WTC11 (cell line): Measurements from ENCODE around the gene ZNF579. TPM values are rescaled to one million over a fixed set of nuclear protein-coding genes. Genes with fewer than 3 reads are reported as not detected.

Source experiments
- ATAC-seq: fragments of 200-7000 bp; cut with Tn5 transposase; 2 replicates; pipeline ENCODE4 v1.10.0; 2021; ENCODE audit warnings: mild to moderate bottlenecking, moderate library complexity
- CTCF ChIA-PET: fragments of 300-600 bp; sonication (Branson Sonifier 250); formaldehyde crosslinking; loops from one replicate; lab custom pipeline; 2021; ENCODE audit warnings: antibody characterized with exemption; lab: Charles Lee
- POLR2A ChIA-PET: fragments of 350-600 bp; sonication (Branson Sonifier 250); formaldehyde crosslinking; loops from one replicate; lab custom pipeline; 2021; ENCODE audit warnings: antibody characterized with exemption; lab: Charles Lee
- DNase-seq: peaks from one replicate; pipeline ENCODE4 v3.0.0; 2021; ENCODE audit warnings: low spot score
- H3K27ac Mint-ChIP-seq: 2 replicates; pipeline ENCODE4 v1.8.0; 2021; ENCODE audit warnings: mixed read lengths
- H3K27me3 Mint-ChIP-seq: 2 replicates; pipeline ENCODE4 v1.8.0; 2021; ENCODE audit warnings: low read depth, mild to moderate bottlenecking, moderate library complexity, mixed read lengths
- H3K36me3 Mint-ChIP-seq: 2 replicates; pipeline ENCODE4 v1.8.0; 2021; ENCODE audit warnings: mixed read lengths
- H3K4me1 Mint-ChIP-seq: 2 replicates; pipeline ENCODE4 v1.8.0; 2022; ENCODE audit warnings: mixed read lengths
- H3K4me3 Mint-ChIP-seq: 2 replicates; pipeline ENCODE4 v1.8.0; 2021; ENCODE audit warnings: mild to moderate bottlenecking, moderate library complexity, mixed read lengths
- H3K9me3 Mint-ChIP-seq: 2 replicates; pipeline ENCODE4 v1.8.0; 2021; ENCODE audit warnings: mixed read lengths
- FOXK1 ChIP-seq: sonication (generic); formaldehyde crosslinking; IDR thresholded peaks from 2 replicates; pipeline ENCODE4 v1.8.0; 2022; ENCODE audit warnings: mild to moderate bottlenecking, moderate library complexity, missing genetic modification reagents
- FOXP1 ChIP-seq: sonication (generic); formaldehyde crosslinking; IDR thresholded peaks from 2 replicates; pipeline ENCODE4 v1.8.0; 2022; ENCODE audit warnings: missing genetic modification reagents, mild to moderate bottlenecking, moderate library complexity, borderline replicate concordance
- KAT7 ChIP-seq: sonication (generic); formaldehyde crosslinking; IDR thresholded peaks from 2 replicates; pipeline ENCODE4 v1.8.1; 2023; ENCODE audit warnings: missing genetic modification reagents, mild to moderate bottlenecking, borderline replicate concordance
- MYBL2 ChIP-seq: sonication (generic); formaldehyde crosslinking; IDR thresholded peaks from 2 replicates; pipeline ENCODE4 v1.8.1; 2023; ENCODE audit warnings: mild to moderate bottlenecking, moderate library complexity, missing genetic modification reagents
- PRRX2 ChIP-seq: fragments of 250-450 bp; sonication (Bioruptor Pico); IDR thresholded peaks from 2 replicates; pipeline ENCODE4 v1.8.0; 2021; ENCODE audit warnings: mild to moderate bottlenecking
- RELA ChIP-seq: sonication (generic); formaldehyde crosslinking; IDR thresholded peaks from 2 replicates; pipeline ENCODE4 v1.8.1; 2022; ENCODE audit warnings: missing genetic modification reagents, mild to moderate bottlenecking, borderline replicate concordance
- TEAD4 ChIP-seq: sonication (generic); formaldehyde crosslinking; IDR thresholded peaks from 2 replicates; pipeline ENCODE4 v1.8.0; 2022; ENCODE audit warnings: mild to moderate bottlenecking, missing genetic modification reagents
- TP53 ChIP-seq: sonication (generic); formaldehyde crosslinking; IDR thresholded peaks from 2 replicates; pipeline ENCODE4 v1.8.1; 2023; ENCODE audit warnings: mild to moderate bottlenecking, missing genetic modification reagents
- ZNF219 ChIP-seq: sonication (generic); formaldehyde crosslinking; IDR thresholded peaks from 2 replicates; pipeline ENCODE4 v1.8.0; 2023; ENCODE audit warnings: missing genetic modification reagents, mild to moderate bottlenecking, borderline replicate concordance
- ZNF232 ChIP-seq: sonication (generic); formaldehyde crosslinking; IDR thresholded peaks from 2 replicates; pipeline ENCODE4 v1.8.0; 2022; ENCODE audit warnings: mild to moderate bottlenecking, missing genetic modification reagents
- ZNF317 ChIP-seq: sonication (generic); formaldehyde crosslinking; IDR thresholded peaks from 2 replicates; pipeline ENCODE4 v1.8.1; 2023; ENCODE audit warnings: low read depth, mild to moderate bottlenecking, moderate library complexity, missing genetic modification reagents, borderline replicate concordance
- ZNF671 ChIP-seq: fragments of 250-450 bp; sonication (Bioruptor Pico); IDR thresholded peaks from 2 replicates; pipeline ENCODE4 v1.8.0; 2021; ENCODE audit warnings: mild to moderate bottlenecking
- total RNA-seq: library from RNA; stranded (reverse); gene quantifications from 3 replicates; pipeline ENCODE4 v1.2.3, GENCODE V29; 2021
- TF ChIP-seq, protein P1 (sequence below): sonication (generic); formaldehyde crosslinking; IDR thresholded peaks from 2 replicates; pipeline ENCODE4 v1.8.1; 2023; ENCODE audit warnings: mild to moderate bottlenecking, missing genetic modification reagents, borderline replicate concordance
- TF ChIP-seq, protein P2 (sequence below): sonication (generic); formaldehyde crosslinking; IDR thresholded peaks from 2 replicates; pipeline ENCODE4 v1.8.0; 2022; ENCODE audit warnings: missing genetic modification reagents
- TF ChIP-seq, protein P3 (sequence below): sonication (generic); formaldehyde crosslinking; IDR thresholded peaks from 2 replicates; pipeline ENCODE4 v1.8.0; 2022; ENCODE audit warnings: mild to moderate bottlenecking, missing genetic modification reagents
- TF ChIP-seq, protein P4 (sequence below): sonication (generic); formaldehyde crosslinking; IDR thresholded peaks from 2 replicates; pipeline ENCODE4 v1.8.1; 2023; ENCODE audit warnings: mild to moderate bottlenecking, missing genetic modification reagents
- TF ChIP-seq, protein P5 (sequence below): sonication (generic); formaldehyde crosslinking; IDR thresholded peaks from 2 replicates; pipeline ENCODE4 v1.8.0; 2023; ENCODE audit warnings: missing genetic modification reagents, mild to moderate bottlenecking, borderline replicate concordance

ZNF579 gene
- total RNA-seq, 1 experiment from 2014 or later, result 30.0 TPM

DNA sequence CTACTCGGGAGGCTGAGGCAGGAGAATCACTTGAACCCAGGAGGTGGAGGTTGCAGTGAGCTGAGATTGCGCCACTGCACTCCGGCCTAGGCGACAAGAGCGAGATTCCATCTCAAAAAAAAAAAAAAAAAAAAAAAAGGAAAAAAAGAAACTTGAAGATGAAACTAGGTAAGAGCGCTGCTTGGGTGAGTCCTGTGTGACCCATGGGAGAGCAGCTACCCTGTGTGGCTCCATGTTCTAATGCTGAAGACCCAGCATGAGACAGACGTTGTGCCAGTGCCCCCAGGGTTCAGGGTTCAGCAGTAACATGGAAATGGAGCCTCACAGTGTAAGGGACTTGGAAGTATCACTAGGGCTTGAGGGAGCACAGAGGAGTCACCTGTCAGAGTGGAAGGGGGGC is 37.8 kb upstream of the ZNF579 start:
- H3K9me3 Mint-ChIP-seq, result 0 out of 2 replicates have a peak, but pooled peaks cover 3% of the 10 kb centered on the region
- peaks cover 22% of the 10 kb centered on the region for H3K36me3 Mint-ChIP-seq
- H3K27ac Mint-ChIP-seq, result no peak overlapping the region
- H3K4me3 Mint-ChIP-seq, result no peak overlapping the region
- 0 out of 2 replicates have a peak, but pooled peaks cover 3% of the 10 kb centered on the region for H3K27me3 Mint-ChIP-seq
- CTCF ChIA-PET, result interaction anchor here (0.6 to 4.0 kb wide), 6 partner anchors 12 to 79 kb away, joined by 3 to 14 read pairs (median 5); partner anchors contain the start of gene ZNF865
- POLR2A ChIA-PET, result interaction anchor here (0.7 kb wide), 1 partner anchor 1189 kb away, joined by 3 read pairs; no protein-coding TSS in a partner anchor
- ATAC-seq, result no peak
- H3K4me1 Mint-ChIP-seq, result peaks cover 5% of the 10 kb centered on the region; the same call in 1 of the 2 replicates
- DNase-seq, result no peak
- TF ChIP-seq, protein P1, sequence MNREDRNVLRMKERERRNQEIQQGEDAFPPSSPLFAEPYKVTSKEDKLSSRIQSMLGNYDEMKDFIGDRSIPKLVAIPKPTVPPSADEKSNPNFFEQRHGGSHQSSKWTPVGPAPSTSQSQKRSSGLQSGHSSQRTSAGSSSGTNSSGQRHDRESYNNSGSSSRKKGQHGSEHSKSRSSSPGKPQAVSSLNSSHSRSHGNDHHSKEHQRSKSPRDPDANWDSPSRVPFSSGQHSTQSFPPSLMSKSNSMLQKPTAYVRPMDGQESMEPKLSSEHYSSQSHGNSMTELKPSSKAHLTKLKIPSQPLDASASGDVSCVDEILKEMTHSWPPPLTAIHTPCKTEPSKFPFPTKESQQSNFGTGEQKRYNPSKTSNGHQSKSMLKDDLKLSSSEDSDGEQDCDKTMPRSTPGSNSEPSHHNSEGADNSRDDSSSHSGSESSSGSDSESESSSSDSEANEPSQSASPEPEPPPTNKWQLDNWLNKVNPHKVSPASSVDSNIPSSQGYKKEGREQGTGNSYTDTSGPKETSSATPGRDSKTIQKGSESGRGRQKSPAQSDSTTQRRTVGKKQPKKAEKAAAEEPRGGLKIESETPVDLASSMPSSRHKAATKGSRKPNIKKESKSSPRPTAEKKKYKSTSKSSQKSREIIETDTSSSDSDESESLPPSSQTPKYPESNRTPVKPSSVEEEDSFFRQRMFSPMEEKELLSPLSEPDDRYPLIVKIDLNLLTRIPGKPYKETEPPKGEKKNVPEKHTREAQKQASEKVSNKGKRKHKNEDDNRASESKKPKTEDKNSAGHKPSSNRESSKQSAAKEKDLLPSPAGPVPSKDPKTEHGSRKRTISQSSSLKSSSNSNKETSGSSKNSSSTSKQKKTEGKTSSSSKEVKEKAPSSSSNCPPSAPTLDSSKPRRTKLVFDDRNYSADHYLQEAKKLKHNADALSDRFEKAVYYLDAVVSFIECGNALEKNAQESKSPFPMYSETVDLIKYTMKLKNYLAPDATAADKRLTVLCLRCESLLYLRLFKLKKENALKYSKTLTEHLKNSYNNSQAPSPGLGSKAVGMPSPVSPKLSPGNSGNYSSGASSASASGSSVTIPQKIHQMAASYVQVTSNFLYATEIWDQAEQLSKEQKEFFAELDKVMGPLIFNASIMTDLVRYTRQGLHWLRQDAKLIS (CRISPR knock-in tag), result no peak

DNA sequence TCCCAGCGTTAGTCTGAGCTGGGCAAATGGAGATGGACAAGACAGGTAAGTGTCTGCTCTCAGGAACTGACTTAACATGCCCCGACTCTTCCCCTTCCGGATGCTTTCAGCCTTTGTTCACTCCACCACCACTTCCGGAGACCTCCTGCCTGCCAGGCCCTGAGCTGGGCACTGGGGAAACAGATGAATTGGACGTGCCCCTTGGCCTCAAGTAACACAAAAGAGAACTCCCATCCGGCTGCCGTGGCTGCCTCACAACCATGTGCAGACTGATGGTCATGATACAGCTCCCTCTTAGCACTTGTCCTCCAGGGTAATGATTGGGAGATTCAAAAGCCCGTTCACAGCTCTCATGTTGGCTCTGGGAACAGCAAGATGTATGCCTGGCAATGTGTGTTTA is 36.8 kb upstream of the ZNF579 start:
- POLR2A ChIA-PET, result no interaction called here
- Mint-ChIP-seq H3K9me3 (0 out of 2 replicates have a peak, but pooled peaks cover 3% of the 10 kb centered on the region), H3K27ac (peak overlapping the region; percentile 68; the same call in 1 of the 2 replicates), H3K4me1 (0 out of 2 replicates have a peak, but pooled peaks cover 3% of the 10 kb centered on the region), H3K36me3 (peaks cover 19% of the 10 kb centered on the region), H3K4me3 (no peak overlapping the region), H3K27me3 (0 out of 2 replicates have a peak, but pooled peaks cover 3% of the 10 kb centered on the region)
- no peak for ATAC-seq
- no peak for DNase-seq
- TF ChIP-seq PRRX2 (CRISPR knock-in tag), result no peak
- TF ChIP-seq RELA (CRISPR knock-in tag), result no peak
- TF ChIP-seq FOXK1, result no peak
- CTCF ChIA-PET, result interaction anchor here (0.7 to 4.0 kb wide), 3 partner anchors 11 to 514 kb away, joined by 3 to 14 read pairs (median 9); partner anchors contain the start of gene ZNF865

DNA sequence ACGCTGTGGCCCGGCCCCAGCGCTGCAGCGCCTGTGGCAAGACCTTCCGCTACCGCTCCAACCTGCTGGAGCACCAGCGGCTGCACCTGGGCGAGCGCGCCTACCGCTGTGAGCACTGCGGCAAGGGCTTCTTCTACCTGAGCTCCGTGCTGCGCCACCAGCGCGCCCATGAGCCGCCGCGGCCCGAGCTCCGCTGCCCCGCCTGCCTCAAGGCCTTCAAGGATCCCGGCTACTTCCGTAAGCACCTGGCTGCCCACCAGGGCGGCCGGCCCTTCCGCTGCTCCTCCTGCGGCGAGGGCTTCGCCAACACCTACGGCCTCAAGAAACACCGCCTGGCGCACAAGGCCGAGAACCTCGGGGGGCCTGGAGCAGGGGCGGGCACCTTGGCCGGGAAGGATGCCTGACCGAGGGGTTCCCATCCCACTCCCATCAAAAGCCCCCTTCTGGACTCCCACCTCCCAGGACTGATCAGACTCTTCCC is 35.8 kb upstream of the ZNF579 start:
- no peak for DNase-seq
- H3K4me3 Mint-ChIP-seq, result no peak overlapping the region
- 0 out of 2 replicates have a peak, but pooled peaks cover 3% of the 10 kb centered on the region for H3K4me1 Mint-ChIP-seq
- POLR2A ChIA-PET, result no interaction called here
- H3K36me3 Mint-ChIP-seq, result peaks cover 19% of the 10 kb centered on the region
- no peak for ATAC-seq
- 0 out of 2 replicates have a peak, but pooled peaks cover 3% of the 10 kb centered on the region for H3K9me3 Mint-ChIP-seq
- CTCF ChIA-PET, result interaction anchor here (2.3 kb wide), 1 partner anchor 10 kb away, joined by 5 read pairs; no protein-coding TSS in a partner anchor
- peaks cover 3% of the 10 kb centered on the region; the same call in 1 of the 2 replicates for H3K27me3 Mint-ChIP-seq
- 0 out of 2 replicates have a peak overlapping the region, but pooled peaks have one; percentile 53 for H3K27ac Mint-ChIP-seq
- TF ChIP-seq, protein P2, sequence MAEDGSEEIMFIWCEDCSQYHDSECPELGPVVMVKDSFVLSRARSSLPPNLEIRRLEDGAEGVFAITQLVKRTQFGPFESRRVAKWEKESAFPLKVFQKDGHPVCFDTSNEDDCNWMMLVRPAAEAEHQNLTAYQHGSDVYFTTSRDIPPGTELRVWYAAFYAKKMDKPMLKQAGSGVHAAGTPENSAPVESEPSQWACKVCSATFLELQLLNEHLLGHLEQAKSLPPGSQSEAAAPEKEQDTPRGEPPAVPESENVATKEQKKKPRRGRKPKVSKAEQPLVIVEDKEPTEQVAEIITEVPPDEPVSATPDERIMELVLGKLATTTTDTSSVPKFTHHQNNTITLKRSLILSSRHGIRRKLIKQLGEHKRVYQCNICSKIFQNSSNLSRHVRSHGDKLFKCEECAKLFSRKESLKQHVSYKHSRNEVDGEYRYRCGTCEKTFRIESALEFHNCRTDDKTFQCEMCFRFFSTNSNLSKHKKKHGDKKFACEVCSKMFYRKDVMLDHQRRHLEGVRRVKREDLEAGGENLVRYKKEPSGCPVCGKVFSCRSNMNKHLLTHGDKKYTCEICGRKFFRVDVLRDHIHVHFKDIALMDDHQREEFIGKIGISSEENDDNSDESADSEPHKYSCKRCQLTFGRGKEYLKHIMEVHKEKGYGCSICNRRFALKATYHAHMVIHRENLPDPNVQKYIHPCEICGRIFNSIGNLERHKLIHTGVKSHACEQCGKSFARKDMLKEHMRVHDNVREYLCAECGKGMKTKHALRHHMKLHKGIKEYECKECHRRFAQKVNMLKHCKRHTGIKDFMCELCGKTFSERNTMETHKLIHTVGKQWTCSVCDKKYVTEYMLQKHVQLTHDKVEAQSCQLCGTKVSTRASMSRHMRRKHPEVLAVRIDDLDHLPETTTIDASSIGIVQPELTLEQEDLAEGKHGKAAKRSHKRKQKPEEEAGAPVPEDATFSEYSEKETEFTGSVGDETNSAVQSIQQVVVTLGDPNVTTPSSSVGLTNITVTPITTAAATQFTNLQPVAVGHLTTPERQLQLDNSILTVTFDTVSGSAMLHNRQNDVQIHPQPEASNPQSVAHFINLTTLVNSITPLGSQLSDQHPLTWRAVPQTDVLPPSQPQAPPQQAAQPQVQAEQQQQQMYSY (CRISPR knock-in tag), result no peak
- TF ChIP-seq ZNF219 (CRISPR knock-in tag), result no peak
- TF ChIP-seq ZNF671 (CRISPR knock-in tag), result no peak
- no peak for TF ChIP-seq ZNF232
- TF ChIP-seq KAT7, result no peak
- TF ChIP-seq MYBL2 (CRISPR knock-in tag), result no peak
- TF ChIP-seq RELA (CRISPR knock-in tag), result no peak
- no peak for TF ChIP-seq TP53 (CRISPR knock-in tag)
- TF ChIP-seq, protein P3, sequence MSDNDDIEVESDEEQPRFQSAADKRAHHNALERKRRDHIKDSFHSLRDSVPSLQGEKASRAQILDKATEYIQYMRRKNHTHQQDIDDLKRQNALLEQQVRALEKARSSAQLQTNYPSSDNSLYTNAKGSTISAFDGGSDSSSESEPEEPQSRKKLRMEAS (CRISPR knock-in tag), result no peak
- TF ChIP-seq, protein P4, sequence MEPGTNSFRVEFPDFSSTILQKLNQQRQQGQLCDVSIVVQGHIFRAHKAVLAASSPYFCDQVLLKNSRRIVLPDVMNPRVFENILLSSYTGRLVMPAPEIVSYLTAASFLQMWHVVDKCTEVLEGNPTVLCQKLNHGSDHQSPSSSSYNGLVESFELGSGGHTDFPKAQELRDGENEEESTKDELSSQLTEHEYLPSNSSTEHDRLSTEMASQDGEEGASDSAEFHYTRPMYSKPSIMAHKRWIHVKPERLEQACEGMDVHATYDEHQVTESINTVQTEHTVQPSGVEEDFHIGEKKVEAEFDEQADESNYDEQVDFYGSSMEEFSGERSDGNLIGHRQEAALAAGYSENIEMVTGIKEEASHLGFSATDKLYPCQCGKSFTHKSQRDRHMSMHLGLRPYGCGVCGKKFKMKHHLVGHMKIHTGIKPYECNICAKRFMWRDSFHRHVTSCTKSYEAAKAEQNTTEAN, result no peak
- TF ChIP-seq FOXP1, result no peak
- TF ChIP-seq TEAD4 (CRISPR knock-in tag), result no peak
- TF ChIP-seq, protein P5, sequence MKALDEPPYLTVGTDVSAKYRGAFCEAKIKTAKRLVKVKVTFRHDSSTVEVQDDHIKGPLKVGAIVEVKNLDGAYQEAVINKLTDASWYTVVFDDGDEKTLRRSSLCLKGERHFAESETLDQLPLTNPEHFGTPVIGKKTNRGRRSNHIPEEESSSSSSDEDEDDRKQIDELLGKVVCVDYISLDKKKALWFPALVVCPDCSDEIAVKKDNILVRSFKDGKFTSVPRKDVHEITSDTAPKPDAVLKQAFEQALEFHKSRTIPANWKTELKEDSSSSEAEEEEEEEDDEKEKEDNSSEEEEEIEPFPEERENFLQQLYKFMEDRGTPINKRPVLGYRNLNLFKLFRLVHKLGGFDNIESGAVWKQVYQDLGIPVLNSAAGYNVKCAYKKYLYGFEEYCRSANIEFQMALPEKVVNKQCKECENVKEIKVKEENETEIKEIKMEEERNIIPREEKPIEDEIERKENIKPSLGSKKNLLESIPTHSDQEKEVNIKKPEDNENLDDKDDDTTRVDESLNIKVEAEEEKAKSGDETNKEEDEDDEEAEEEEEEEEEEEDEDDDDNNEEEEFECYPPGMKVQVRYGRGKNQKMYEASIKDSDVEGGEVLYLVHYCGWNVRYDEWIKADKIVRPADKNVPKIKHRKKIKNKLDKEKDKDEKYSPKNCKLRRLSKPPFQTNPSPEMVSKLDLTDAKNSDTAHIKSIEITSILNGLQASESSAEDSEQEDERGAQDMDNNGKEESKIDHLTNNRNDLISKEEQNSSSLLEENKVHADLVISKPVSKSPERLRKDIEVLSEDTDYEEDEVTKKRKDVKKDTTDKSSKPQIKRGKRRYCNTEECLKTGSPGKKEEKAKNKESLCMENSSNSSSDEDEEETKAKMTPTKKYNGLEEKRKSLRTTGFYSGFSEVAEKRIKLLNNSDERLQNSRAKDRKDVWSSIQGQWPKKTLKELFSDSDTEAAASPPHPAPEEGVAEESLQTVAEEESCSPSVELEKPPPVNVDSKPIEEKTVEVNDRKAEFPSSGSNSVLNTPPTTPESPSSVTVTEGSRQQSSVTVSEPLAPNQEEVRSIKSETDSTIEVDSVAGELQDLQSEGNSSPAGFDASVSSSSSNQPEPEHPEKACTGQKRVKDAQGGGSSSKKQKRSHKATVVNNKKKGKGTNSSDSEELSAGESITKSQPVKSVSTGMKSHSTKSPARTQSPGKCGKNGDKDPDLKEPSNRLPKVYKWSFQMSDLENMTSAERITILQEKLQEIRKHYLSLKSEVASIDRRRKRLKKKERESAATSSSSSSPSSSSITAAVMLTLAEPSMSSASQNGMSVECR (CRISPR knock-in tag), result no peak
- no peak for TF ChIP-seq ZNF317 (CRISPR knock-in tag)
